PFSK-1 (cell line): ENCODE measurements around the gene HES7.

Experiments used
- FOXP2 ChIP-seq: optimal IDR thresholded peaks from 2 replicates; pipeline ENCODE3; 2011; ENCODE audit warnings: borderline replicate concordance, control low read depth, inconsistent platforms; ENCODE audit not compliant: insufficient read depth; ENCODE audit errors: extremely low read length, extremely low read depth
- POLR2AphosphoS5 ChIP-seq: IDR thresholded peaks from 2 replicates; pipeline ENCODE4 v1.6.1; 2012; ENCODE audit warnings: low read depth, mild to moderate bottlenecking, control low read depth, low read length, moderate library complexity
- REST ChIP-seq, 2 experiments: IDR thresholded peaks; 2 replicates each; pipeline versions ENCODE4 v1.6.1 to v1.8.0; 2011 to 2012; ENCODE audit warnings: low read depth in 2 of 2, low read length in 2 of 2, control low read depth in 1 of 2, inconsistent platforms in 1 of 2, mild to moderate bottlenecking in 1 of 2, moderate library complexity in 1 of 2; ENCODE audit not compliant: insufficient read depth in 1 of 2
- SIN3A ChIP-seq: IDR thresholded peaks from 2 replicates; pipeline ENCODE4 v1.6.1; 2012; ENCODE audit warnings: mild to moderate bottlenecking, low read length, moderate library complexity, borderline replicate concordance; ENCODE audit not compliant: insufficient read depth
- TAF1 ChIP-seq: IDR thresholded peaks from 2 replicates; pipeline ENCODE4 v1.6.1; 2012; ENCODE audit warnings: low read length, control low read depth, borderline replicate concordance; ENCODE audit not compliant: insufficient read depth

Gene HES7

GRCh38 chr17:8153957-8154607 is 30.2 kb upstream of the HES7 start:
- TF ChIP-seq POLR2AphosphoS5 (peak; percentile 68; the same call in 1 of the 2 replicates), FOXP2 (no peak), SIN3A (peak; percentile 72; the same call in 1 of the 2 replicates), REST (IDR thresholded peaks at IDR 0.05; ENCODE audit: insufficient read depth in 1 of 2, low read depth in 2 of 2, low read length in 2 of 2) (no peak), TAF1 (0 out of 2 replicates have a peak, but pooled peaks have one; percentile 40)

GRCh38 chr17:8153525-8153956 is 29.6 kb upstream of the HES7 start:
- TF ChIP-seq POLR2AphosphoS5 (no peak), TAF1 (peak; percentile 54; the same call in 1 of the 2 replicates), SIN3A (peak; percentile 58; the same call in 1 of the 2 replicates)

- TF ChIP-seq POLR2AphosphoS5, result no peak
- TF ChIP-seq REST (IDR thresholded peaks at IDR 0.05; ENCODE audit: insufficient read depth in 1 of 2, low read depth in 2 of 2, low read length in 2 of 2), result no peak
- TF ChIP-seq TAF1, result no peak
- TF ChIP-seq SIN3A, result no peak
- TF ChIP-seq FOXP2, result no peak
Measured at GRCh38 chr17:8153031-8153451, 29.1 kb upstream of the HES7 start.

GRCh38 chr17:8152112-8152775 is 28.3 kb upstream of the HES7 start, which contains the start of gene PER1:
PER1 (minus strand) TSS chr17:8152404; CDS start chr17:8150706, 1,698 bp downstream.
- TF ChIP-seq TAF1 (peak; percentile 70; the same call in 1 of the 2 replicates), POLR2AphosphoS5 (peak; percentile 61), SIN3A (0 out of 2 replicates have a peak, but pooled peaks have one; percentile 51), REST (IDR thresholded peaks at IDR 0.05; ENCODE audit: insufficient read depth in 1 of 2, low read depth in 2 of 2, low read length in 2 of 2) (no peak), FOXP2 (no peak)

GRCh38 chr17:8151641-8152111 is 27.8 kb upstream of the HES7 start:
- TF ChIP-seq SIN3A, result no peak; the same call in 1 of the 2 replicates
- no peak for TF ChIP-seq REST (IDR thresholded peaks at IDR 0.05; ENCODE audit: insufficient read depth in 1 of 2, low read depth in 2 of 2, low read length in 2 of 2)
- no peak for TF ChIP-seq FOXP2
- no peak for TF ChIP-seq TAF1
- TF ChIP-seq POLR2AphosphoS5, result no peak
